HUES64 (cell line): ENCODE data around the gene IGLON5.
A peak's percentile ranks its signal among the peaks of the same experiment; 100 is the strongest.

Experiments
- H3K27ac ChIP-seq: 2 replicates; pipeline ENCODE4 v1.7.0; 2013; ENCODE audit warnings: low read depth, low read length, inconsistent platforms
- H3K27me3 ChIP-seq: 2 replicates; pipeline ENCODE4 v1.6.1; 2013; ENCODE audit warnings: mild to moderate bottlenecking, low read length; ENCODE audit not compliant: insufficient read depth
- H3K36me3 ChIP-seq: 2 replicates; pipeline ENCODE4 v1.6.1; 2013; ENCODE audit warnings: mild to moderate bottlenecking, low read length; ENCODE audit not compliant: insufficient read depth
- H3K4me1 ChIP-seq: 2 replicates; pipeline ENCODE4 v1.6.1; 2013; ENCODE audit warnings: mild to moderate bottlenecking, low read length, moderate library complexity; ENCODE audit not compliant: insufficient read depth
- H3K4me3 ChIP-seq: 2 replicates; pipeline ENCODE4 v1.5.1; 2013; ENCODE audit warnings: mild to moderate bottlenecking, low read length, moderate library complexity
- H3K9ac ChIP-seq: 2 replicates; pipeline ENCODE4 v1.6.1; 2013; ENCODE audit warnings: mild to moderate bottlenecking, low read depth, low read length
- H3K9me3 ChIP-seq: 2 replicates; pipeline ENCODE4 v1.6.1; 2013; ENCODE audit warnings: low read depth, low read length; ENCODE audit not compliant: insufficient read depth
- WGBS: fragments of 150-250, 120-280 bp; methylation state at CpG from one replicate; pipeline ENCODE4 v1.1.7; 2013; ENCODE audit warnings: missing lambda C conversion rate; 5-methylcytosine and 5-hydroxymethylcytosine counted together

The IGLON5 gene

GRCh38 chr19:51366389-51367254, 55.2 kb downstream of the IGLON5 start:
- no peaks in the 10 kb centered on the region for H3K9me3 ChIP-seq
- no peaks in the 10 kb centered on the region for H3K36me3 ChIP-seq
- H3K4me3 ChIP-seq, result peak overlapping the region; percentile 86
- under 1% methylated on average over 51 of the region's 54 CpGs for WGBS
- H3K9ac ChIP-seq, result peak overlapping the region; percentile 77
- peak overlapping the region; percentile 77 for H3K27ac ChIP-seq
- H3K27me3 ChIP-seq, result no peaks in the 10 kb centered on the region
- H3K4me1 ChIP-seq, result peaks cover 15% of the 10 kb centered on the region

GRCh38 chr19:51367255-51367564, 55.8 kb downstream of the IGLON5 start:
- WGBS, result under 1% methylated on average over 15 of the region's 15 CpGs
- H3K27ac ChIP-seq, result peak overlapping the region; percentile 77

GRCh38 chr19:51367565-51368365, 56.3 kb downstream of the IGLON5 start:
- Histone ChIP-seq H3K4me3 (peak overlapping the region; percentile 86), H3K27me3 (no peaks in the 10 kb centered on the region), H3K9me3 (no peaks in the 10 kb centered on the region), H3K9ac (peak overlapping the region; percentile 74), H3K36me3 (no peaks in the 10 kb centered on the region), H3K4me1 (peaks cover 15% of the 10 kb centered on the region), H3K27ac (peak overlapping the region; percentile 83)
- WGBS, result under 1% methylated on average over 64 of the region's 64 CpGs

More at GRCh38 chr19:51367255-51367564, 55.8 kb downstream of the IGLON5 start:
- H3K9ac ChIP-seq, result peak overlapping the region; percentile 77
- peaks cover 15% of the 10 kb centered on the region for H3K4me1 ChIP-seq
- peak overlapping the region; percentile 86 for H3K4me3 ChIP-seq
- H3K27me3 ChIP-seq, result no peaks in the 10 kb centered on the region
- H3K36me3 ChIP-seq, result no peaks in the 10 kb centered on the region
- no peaks in the 10 kb centered on the region for H3K9me3 ChIP-seq

- no peaks in the 10 kb centered on the region for H3K9me3 ChIP-seq
- H3K4me3 ChIP-seq, result peak within 1 kb of the TSS; percentile 86
- H3K36me3 ChIP-seq, result no peaks in the 10 kb centered on the region
- WGBS, result 61% methylated on average over 21 of the region's 23 CpGs
- H3K9ac ChIP-seq, result peak within 1 kb of the TSS; percentile 74
- no peaks in the 10 kb centered on the region for H3K27me3 ChIP-seq
- H3K27ac ChIP-seq, result peak within 1 kb of the TSS; percentile 83
- peaks cover 15% of the 10 kb centered on the region for H3K4me1 ChIP-seq
These were observed 57.2 kb downstream of the IGLON5 start, which contains the start of gene CLDND2 for GRCh38 chr19:51368366-51369282. CLDND2 (minus strand) TSS chr19:51369003; CDS start chr19:51368577, 426 bp downstream.

- H3K36me3 ChIP-seq, result no peaks in the 10 kb centered on the region
- H3K4me3 ChIP-seq, result no peak overlapping the region
- H3K27me3 ChIP-seq, result no peaks in the 10 kb centered on the region
- peaks cover 13% of the 10 kb centered on the region for H3K4me1 ChIP-seq
- no peak overlapping the region for H3K9ac ChIP-seq
- no peak overlapping the region for H3K27ac ChIP-seq
- H3K9me3 ChIP-seq, result no peaks in the 10 kb centered on the region
- 88% methylated on average over 4 of the region's 4 CpGs for WGBS
These were observed 58.8 kb downstream of the IGLON5 start for GRCh38 chr19:51370230-51370629.

GRCh38 chr19:51371186-51371690, 59.8 kb downstream of the IGLON5 start:
- Histone ChIP-seq H3K27me3 (no peaks in the 10 kb centered on the region), H3K9me3 (no peaks in the 10 kb centered on the region), H3K4me1 (peaks cover 7% of the 10 kb centered on the region), H3K27ac (no peak overlapping the region), H3K9ac (no peak overlapping the region), H3K4me3 (no peak overlapping the region), H3K36me3 (no peaks in the 10 kb centered on the region)
- WGBS, result 89% methylated on average over 8 of the region's 8 CpGs

GRCh38 chr19:51372021-51372648, 60.7 kb downstream of the IGLON5 start:
- Histone ChIP-seq H3K4me1 (peaks cover 7% of the 10 kb centered on the region), H3K9me3 (no peaks in the 10 kb centered on the region), H3K27ac (no peak overlapping the region), H3K4me3 (no peak overlapping the region), H3K9ac (no peak overlapping the region), H3K27me3 (no peaks in the 10 kb centered on the region), H3K36me3 (no peaks in the 10 kb centered on the region)
- WGBS, result 93% methylated on average over 18 of the region's 18 CpGs

GRCh38 chr19:51372649-51373504, 61.4 kb downstream of the IGLON5 start, which contains the start of gene NKG7:
NKG7 (minus strand) TSS chr19:51372654; CDS start chr19:51372535, 119 bp downstream.
- no peaks in the 10 kb centered on the region for H3K36me3 ChIP-seq
- H3K4me3 ChIP-seq, result no peak within 1 kb of the TSS
- H3K27me3 ChIP-seq, result no peaks in the 10 kb centered on the region
- no peaks in the 10 kb centered on the region for H3K9me3 ChIP-seq
- H3K9ac ChIP-seq, result no peak within 1 kb of the TSS
- H3K4me1 ChIP-seq, result peaks cover 7% of the 10 kb centered on the region
- WGBS, result 89% methylated on average over 4 of the region's 9 CpGs
- no peak within 1 kb of the TSS for H3K27ac ChIP-seq

GRCh38 chr19:51375504-51376221, 64.2 kb downstream of the IGLON5 start:
- H3K27ac ChIP-seq, result no peak overlapping the region
- H3K9me3 ChIP-seq, result no peaks in the 10 kb centered on the region
- no peak overlapping the region for H3K4me3 ChIP-seq
- no peaks in the 10 kb centered on the region for H3K4me1 ChIP-seq
- WGBS, result 87% methylated on average over 11 of the region's 11 CpGs
- no peak overlapping the region for H3K9ac ChIP-seq
- H3K27me3 ChIP-seq, result no peaks in the 10 kb centered on the region
- H3K36me3 ChIP-seq, result no peaks in the 10 kb centered on the region
